Measurements from ENCODE around the gene DUSP16. TPM values are rescaled to one million over a fixed set of nuclear protein-coding genes. Genes with fewer than 3 reads are reported as not detected.

Gene DUSP16
- total RNA-seq, 4 donors from 2014 or later: 24.2 to 34.5 (median 26.4) TPM

DNA sequence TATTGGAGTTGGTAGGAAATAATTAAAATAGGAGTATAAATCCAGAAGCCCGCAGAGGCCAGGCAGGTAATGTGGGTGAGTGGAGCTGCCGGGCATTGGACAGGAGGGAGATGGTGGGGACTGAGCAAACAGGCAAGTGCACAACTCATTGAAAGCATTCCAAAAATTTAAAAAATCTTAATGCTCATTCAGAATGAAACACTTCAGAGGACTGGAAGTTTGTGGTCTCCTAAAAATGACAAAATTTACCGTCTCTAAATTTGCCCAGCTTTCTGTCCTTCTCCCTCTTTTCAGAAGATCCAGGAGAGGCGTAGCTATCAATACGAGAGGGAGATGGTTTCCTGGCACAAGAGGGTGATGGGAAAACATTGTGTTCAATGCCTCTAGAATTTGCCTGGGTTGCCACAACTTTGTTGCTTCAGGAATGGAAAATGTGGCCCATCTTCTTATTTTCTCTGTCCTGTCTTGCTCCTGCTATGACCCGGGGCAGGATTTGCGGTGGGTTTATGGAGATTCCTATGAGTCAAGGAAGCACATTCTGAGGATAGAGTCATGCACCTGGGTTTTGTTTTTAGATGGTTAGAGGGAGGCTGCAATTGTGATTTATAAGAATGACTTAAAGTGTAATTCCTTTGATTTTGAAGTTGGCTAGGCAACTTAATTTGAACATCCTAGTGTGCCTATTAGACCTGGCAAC, 133.6 kb downstream of the DUSP16 start:
- WGBS, 2 donors: 66 to 67% methylated on average over 7 of the region's 7 CpGs
- Histone ChIP-seq H3K36me3 (no peaks in the 10 kb centered on the region), H3K9me3 (no peaks in the 10 kb centered on the region), H3K27ac (peak overlapping the region; percentile 25 to 65 (median 51)), H3K4me3 (replicated peaks in 1 of 3) (no peak overlapping the region), H3K4me1 (peaks cover 30 to 31% of the 10 kb centered on the region in 2 donors), H3K27me3 (no peaks in the 10 kb centered on the region)
- TF ChIP-seq, protein P1, sequence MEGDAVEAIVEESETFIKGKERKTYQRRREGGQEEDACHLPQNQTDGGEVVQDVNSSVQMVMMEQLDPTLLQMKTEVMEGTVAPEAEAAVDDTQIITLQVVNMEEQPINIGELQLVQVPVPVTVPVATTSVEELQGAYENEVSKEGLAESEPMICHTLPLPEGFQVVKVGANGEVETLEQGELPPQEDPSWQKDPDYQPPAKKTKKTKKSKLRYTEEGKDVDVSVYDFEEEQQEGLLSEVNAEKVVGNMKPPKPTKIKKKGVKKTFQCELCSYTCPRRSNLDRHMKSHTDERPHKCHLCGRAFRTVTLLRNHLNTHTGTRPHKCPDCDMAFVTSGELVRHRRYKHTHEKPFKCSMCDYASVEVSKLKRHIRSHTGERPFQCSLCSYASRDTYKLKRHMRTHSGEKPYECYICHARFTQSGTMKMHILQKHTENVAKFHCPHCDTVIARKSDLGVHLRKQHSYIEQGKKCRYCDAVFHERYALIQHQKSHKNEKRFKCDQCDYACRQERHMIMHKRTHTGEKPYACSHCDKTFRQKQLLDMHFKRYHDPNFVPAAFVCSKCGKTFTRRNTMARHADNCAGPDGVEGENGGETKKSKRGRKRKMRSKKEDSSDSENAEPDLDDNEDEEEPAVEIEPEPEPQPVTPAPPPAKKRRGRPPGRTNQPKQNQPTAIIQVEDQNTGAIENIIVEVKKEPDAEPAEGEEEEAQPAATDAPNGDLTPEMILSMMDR (IDR thresholded peaks at IDR 0.05): no peak
- TF ChIP-seq POLR2A (IDR thresholded peaks at IDR 0.05): no peak
- intact Hi-C loops (cut with DNase I): no loop called here
- peak in 1 of 2 donors; percentile 17 for DNase-seq

DNA sequence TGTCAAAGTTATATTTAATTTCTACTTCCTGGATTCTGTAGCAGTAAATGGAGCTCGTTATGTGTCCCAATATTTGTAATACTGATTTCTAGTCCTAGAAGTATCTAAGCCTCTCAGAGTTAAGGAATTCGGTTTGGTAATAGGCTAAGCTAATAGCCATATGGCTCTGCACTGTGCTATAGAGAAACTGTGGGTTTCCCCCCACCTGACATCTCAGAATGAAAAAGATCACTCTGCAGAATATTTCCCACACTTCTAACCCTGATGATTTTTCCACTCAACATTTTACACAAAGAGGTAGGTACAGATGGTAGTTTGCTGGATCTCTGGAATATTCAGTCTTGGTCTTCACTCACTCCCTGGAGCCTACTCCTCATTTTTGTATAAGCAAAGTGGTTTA, 134.6 kb downstream of the DUSP16 start:
- no peaks in the 10 kb centered on the region for H3K9me3 ChIP-seq
- no peaks in the 10 kb centered on the region for H3K36me3 ChIP-seq
- TF ChIP-seq, protein P1 (IDR thresholded peaks at IDR 0.05): no peak
- no peak for TF ChIP-seq POLR2A (IDR thresholded peaks at IDR 0.05)
- intact Hi-C loops (cut with DNase I): no loop called here
- 83 to 91% methylated on average over 2 of the region's 2 CpGs for WGBS, 2 donors
- no peak for DNase-seq
- no peaks in the 10 kb centered on the region for H3K27me3 ChIP-seq
- H3K4me1 ChIP-seq: peaks cover 21 to 22% of the 10 kb centered on the region in 2 donors
- H3K27ac ChIP-seq: no peak overlapping the region
- H3K4me3 ChIP-seq (replicated peaks in 1 of 3): no peak overlapping the region

DNA sequence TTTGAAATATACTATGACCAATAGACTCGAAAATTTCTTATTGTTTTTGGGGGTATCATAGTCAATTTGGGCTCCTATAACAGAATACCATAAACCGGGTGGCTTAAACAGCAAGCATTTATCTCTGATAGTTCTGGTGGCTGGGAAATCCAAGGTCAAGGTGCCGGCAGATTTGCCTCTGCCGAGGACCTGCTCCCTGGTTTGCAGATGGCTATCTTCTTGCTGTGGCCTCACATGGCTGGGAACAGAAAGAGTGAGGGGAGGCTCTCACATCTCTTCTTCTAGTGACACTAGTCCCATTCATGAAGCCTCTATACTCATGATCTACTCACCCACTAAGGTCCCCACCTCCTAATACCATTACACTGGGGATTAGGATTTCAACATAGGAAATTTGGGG, 135.1 kb downstream of the DUSP16 start:
- no peaks in the 10 kb centered on the region for H3K36me3 ChIP-seq
- no peaks in the 10 kb centered on the region for H3K27me3 ChIP-seq
- H3K4me3 ChIP-seq (replicated peaks in 1 of 3): no peak overlapping the region
- H3K27ac ChIP-seq: no peak overlapping the region
- TF ChIP-seq POLR2A (IDR thresholded peaks at IDR 0.05): no peak
- TF ChIP-seq, protein P1 (IDR thresholded peaks at IDR 0.05): no peak
- no peaks in the 10 kb centered on the region for H3K9me3 ChIP-seq
- WGBS, 2 donors: 91 to 96% methylated on average over 4 of the region's 4 CpGs
- no peak for DNase-seq
- peaks cover 16 to 18% of the 10 kb centered on the region in 2 donors for H3K4me1 ChIP-seq
- intact Hi-C loops (cut with DNase I): no loop called here

DNA sequence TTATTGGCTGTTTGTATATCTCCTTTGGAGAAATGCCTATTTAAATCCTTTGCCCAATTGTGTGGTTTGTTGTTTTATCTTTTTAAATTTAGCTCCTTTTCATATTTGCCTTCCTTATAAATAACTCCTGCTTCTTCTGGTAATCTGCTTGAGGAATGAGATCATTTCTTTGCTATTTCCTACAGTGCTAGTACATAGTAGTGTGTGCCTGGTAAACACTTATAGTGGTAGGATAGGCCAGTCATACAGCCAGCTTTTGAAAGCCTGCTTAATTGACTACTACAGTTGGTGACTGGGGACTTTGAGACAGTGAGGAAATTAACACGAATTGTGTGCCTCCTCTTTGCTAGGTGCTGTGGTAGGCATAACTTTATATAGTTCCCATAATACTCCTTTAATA, 137.0 kb downstream of the DUSP16 start:
- 72 to 90% methylated on average over 1 of the region's 1 CpG for WGBS, 2 donors
- no peak for DNase-seq
- no peak overlapping the region for H3K27ac ChIP-seq
- no peaks in the 10 kb centered on the region for H3K36me3 ChIP-seq
- no peaks in the 10 kb centered on the region for H3K9me3 ChIP-seq
- H3K27me3 ChIP-seq: no peaks in the 10 kb centered on the region
- no peak for TF ChIP-seq POLR2A (IDR thresholded peaks at IDR 0.05)
- TF ChIP-seq, protein P1 (IDR thresholded peaks at IDR 0.05): no peak
- intact Hi-C loops (cut with DNase I): no loop called here
- H3K4me3 ChIP-seq (replicated peaks in 1 of 3): no peak overlapping the region
- H3K4me1 ChIP-seq: peaks cover 9% of the 10 kb centered on the region in 2 donors

DNA sequence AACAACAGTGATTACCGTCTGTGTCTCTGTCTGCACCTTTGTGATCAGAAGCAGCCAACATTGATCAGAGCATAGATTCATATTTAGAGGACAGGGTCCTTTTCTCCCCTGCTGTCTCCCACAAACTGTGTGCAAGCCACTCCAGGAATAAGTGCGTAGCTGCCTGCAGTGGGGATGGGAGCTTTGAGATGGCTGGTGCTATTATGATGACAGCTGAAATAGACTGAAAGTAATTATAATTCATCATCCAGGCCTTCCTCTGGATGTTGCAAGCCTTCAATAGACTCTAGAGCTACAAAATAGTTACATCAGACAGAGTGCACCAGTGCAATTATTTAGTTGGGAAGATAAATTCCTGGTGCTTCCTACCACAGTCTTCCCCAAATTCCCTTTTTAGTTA, 137.7 kb downstream of the DUSP16 start:
- TF ChIP-seq POLR2A (IDR thresholded peaks at IDR 0.05): no peak
- TF ChIP-seq, protein P1 (IDR thresholded peaks at IDR 0.05): no peak

More for the DNA sequence above, 137.7 kb downstream of the DUSP16 start:
- no peaks in the 10 kb centered on the region for H3K36me3 ChIP-seq
- peaks cover 9% of the 10 kb centered on the region in 2 donors for H3K4me1 ChIP-seq
- no peak overlapping the region for H3K27ac ChIP-seq
- no peak for DNase-seq
- H3K4me3 ChIP-seq (replicated peaks in 1 of 3): no peak overlapping the region
- no peaks in the 10 kb centered on the region for H3K9me3 ChIP-seq
- intact Hi-C loops (cut with DNase I): no loop called here
- H3K27me3 ChIP-seq: no peaks in the 10 kb centered on the region
- 96 to 98% methylated on average over 2 of the region's 2 CpGs for WGBS, 2 donors
